HepG2 (cell line): ENCODE results near the gene PLD3. TPM values are rescaled to one million over a fixed set of nuclear protein-coding genes. Genes with fewer than 3 reads are reported as not detected.

ENCODE experiments used
- BRD4 ChIP-seq: sonication (generic); formaldehyde crosslinking; IDR thresholded peaks from 2 replicates; pipeline ENCODE4 v1.4.0; 2020; ENCODE audit warnings: missing genetic modification reagents
- GMEB1 ChIP-seq: sonication (generic); formaldehyde crosslinking; IDR thresholded peaks from 2 replicates; pipeline ENCODE4 v1.5.1; 2020; ENCODE audit warnings: missing genetic modification reagents, mild to moderate bottlenecking, borderline replicate concordance
- RARA ChIP-seq: IDR thresholded peaks from 2 replicates; pipeline ENCODE4 v1.6.1; 2016; ENCODE audit warnings: missing genetic modification reagents, missing compliant biosample characterization
- YY1 ChIP-seq: IDR thresholded peaks from 2 replicates; pipeline ENCODE4 v1.6.1; 2011; ENCODE audit warnings: low read length, low read depth, moderate library complexity, mild to moderate bottlenecking; ENCODE audit not compliant: insufficient read depth, insufficient replicate concordance
- ZBTB10 ChIP-seq: sonication (generic); formaldehyde crosslinking; IDR thresholded peaks from 2 replicates; pipeline ENCODE4 v1.4.0; 2020; ENCODE audit warnings: missing genetic modification reagents, borderline replicate concordance
- ZBTB39 ChIP-seq: sonication (generic); formaldehyde crosslinking; IDR thresholded peaks from 2 replicates; pipeline ENCODE4 v1.5.0; 2020; ENCODE audit warnings: missing genetic modification reagents
- ZNF572 ChIP-seq: sonication (generic); formaldehyde crosslinking; IDR thresholded peaks from 2 replicates; pipeline ENCODE4 v1.5.1; 2020; ENCODE audit warnings: mild to moderate bottlenecking, missing genetic modification reagents
- ZNF615 ChIP-seq: sonication (generic); formaldehyde crosslinking; IDR thresholded peaks from 2 replicates; pipeline ENCODE4 v1.5.0; 2020; ENCODE audit warnings: mild to moderate bottlenecking, missing genetic modification reagents, borderline replicate concordance
- ZNF883 ChIP-seq: sonication (generic); formaldehyde crosslinking; IDR thresholded peaks from 2 replicates; pipeline ENCODE4 v1.5.1; 2020; ENCODE audit warnings: mild to moderate bottlenecking, missing genetic modification reagents; ENCODE audit errors: not compliant biosample characterization
- polyA plus RNA-seq, 8 experiments: library from polyadenylated mRNA; depleted of rRNA in 3 of 8; stranded (reverse) in 7 of 8; unstranded in 1 of 8; fragments of >200 nt; fragmentation: Illumina TruSeq in 4 of 8; extraction: Trizol in 4 of 8; gene quantifications; 2 replicates each; pipeline versions ENCODE4 v1.2.1 to v1.2.3, GENCODE V29; 2011 to 2016; ENCODE audit warnings: low read depth in 4 of 8, missing spikeins in 1 of 8, mixed read lengths in 1 of 8; ENCODE audit not compliant: insufficient read depth in 1 of 8
- total RNA-seq, 5 experiments: library from RNA; depleted of rRNA; stranded (reverse); fragments of >200 nt; fragmentation: Illumina TruSeq; extraction: Trizol; gene quantifications; 2 replicates each; pipeline ENCODE4 v1.2.3, GENCODE V29; 2016; ENCODE audit warnings: low read depth in 1 of 5
- TF ChIP-seq, protein P1 (sequence below), 2 experiments: fragments of 450-650 bp in 1 of 2; sonication (generic) in 1 of 2; formaldehyde crosslinking in 1 of 2; IDR thresholded peaks; 2 replicates each; pipeline versions ENCODE4 v1.6.1 to v1.8.0; 2016 to 2022; ENCODE audit warnings: antibody characterized with exemption in 1 of 2, mild to moderate bottlenecking in 1 of 2, missing genetic modification reagents in 1 of 2

Gene PLD3
- total and polyA plus RNA-seq, 2 of the 13 experiments (the other 11 are each of a cell fraction or from before 2014, with no cell fraction given): 45.7 to 164 TPM

DNA sequence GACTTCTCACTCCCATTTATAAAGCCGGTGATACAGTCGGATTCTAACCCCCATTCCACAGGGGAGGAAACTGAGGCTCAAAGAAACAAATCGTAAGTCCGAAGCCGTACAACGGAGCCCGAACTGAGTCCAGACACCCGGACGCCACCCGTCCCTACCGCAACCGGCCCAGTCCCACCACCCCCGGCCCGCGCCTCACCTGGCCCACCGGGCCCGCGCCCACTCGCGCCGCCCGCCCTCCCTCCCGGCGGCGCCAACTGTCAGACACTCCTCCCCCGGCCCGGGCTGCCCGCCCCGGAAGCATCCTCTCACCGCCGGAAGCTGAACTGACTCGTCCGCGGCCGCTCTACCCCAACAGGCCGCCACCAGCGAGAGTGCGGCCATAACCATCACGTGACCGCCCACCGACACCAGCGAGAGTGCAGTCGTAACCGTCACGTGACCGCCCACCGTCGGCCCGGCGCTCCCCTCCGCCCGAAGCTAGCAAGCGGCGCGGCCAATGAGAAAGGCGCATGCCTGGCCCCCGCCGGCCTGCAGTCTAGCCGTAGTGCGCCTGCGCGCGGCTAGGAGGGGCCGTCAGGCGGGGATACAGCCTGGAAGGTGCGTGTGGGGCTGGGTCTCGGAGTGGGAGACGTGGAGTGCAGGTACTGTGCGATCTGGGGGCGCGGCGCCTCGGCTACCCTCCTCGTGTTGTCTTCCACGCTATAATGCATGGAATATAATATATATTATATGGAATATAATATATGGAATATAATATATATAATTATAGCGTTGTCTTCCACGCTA, at the start of gene PLD3, which contains the start of gene C19orf47 (continued):
- TF ChIP-seq ZBTB10: no peak
- no peak for TF ChIP-seq ZNF572
- TF ChIP-seq YY1: peak; percentile 92
- no peak for TF ChIP-seq BRD4
- peak; percentile 92 for TF ChIP-seq GMEB1 (CRISPR knock-in tag)
- TF ChIP-seq ZNF615 (CRISPR knock-in tag): no peak
- TF ChIP-seq, protein P1, sequence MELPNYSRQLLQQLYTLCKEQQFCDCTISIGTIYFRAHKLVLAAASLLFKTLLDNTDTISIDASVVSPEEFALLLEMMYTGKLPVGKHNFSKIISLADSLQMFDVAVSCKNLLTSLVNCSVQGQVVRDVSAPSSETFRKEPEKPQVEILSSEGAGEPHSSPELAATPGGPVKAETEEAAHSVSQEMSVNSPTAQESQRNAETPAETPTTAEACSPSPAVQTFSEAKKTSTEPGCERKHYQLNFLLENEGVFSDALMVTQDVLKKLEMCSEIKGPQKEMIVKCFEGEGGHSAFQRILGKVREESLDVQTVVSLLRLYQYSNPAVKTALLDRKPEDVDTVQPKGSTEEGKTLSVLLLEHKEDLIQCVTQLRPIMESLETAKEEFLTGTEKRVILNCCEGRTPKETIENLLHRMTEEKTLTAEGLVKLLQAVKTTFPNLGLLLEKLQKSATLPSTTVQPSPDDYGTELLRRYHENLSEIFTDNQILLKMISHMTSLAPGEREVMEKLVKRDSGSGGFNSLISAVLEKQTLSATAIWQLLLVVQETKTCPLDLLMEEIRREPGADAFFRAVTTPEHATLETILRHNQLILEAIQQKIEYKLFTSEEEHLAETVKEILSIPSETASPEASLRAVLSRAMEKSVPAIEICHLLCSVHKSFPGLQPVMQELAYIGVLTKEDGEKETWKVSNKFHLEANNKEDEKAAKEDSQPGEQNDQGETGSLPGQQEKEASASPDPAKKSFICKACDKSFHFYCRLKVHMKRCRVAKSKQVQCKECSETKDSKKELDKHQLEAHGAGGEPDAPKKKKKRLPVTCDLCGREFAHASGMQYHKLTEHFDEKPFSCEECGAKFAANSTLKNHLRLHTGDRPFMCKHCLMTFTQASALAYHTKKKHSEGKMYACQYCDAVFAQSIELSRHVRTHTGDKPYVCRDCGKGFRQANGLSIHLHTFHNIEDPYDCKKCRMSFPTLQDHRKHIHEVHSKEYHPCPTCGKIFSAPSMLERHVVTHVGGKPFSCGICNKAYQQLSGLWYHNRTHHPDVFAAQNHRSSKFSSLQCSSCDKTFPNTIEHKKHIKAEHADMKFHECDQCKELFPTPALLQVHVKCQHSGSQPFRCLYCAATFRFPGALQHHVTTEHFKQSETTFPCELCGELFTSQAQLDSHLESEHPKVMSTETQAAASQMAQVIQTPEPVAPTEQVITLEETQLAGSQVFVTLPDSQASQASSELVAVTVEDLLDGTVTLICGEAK (IDR thresholded peaks at IDR 0.05): no peak
- TF ChIP-seq, protein P1 (CRISPR knock-in tag; IDR thresholded peaks at IDR 0.05): no peak
- TF ChIP-seq RARA (CRISPR knock-in tag): 0 out of 2 replicates have a peak, but pooled peaks have one; percentile 49
- peak; percentile 75 for TF ChIP-seq ZNF883 (CRISPR knock-in tag)
- TF ChIP-seq ZBTB39 (CRISPR knock-in tag): no peak
